H1 (cell line): ENCODE data around the gene BRME1.

Experiments used
- BRCA1 ChIP-seq: IDR thresholded peaks from 2 replicates; pipeline ENCODE4 v1.6.1; 2012; ENCODE audit warnings: low read depth, low read length, improper control_type of control experiment
- CEBPB ChIP-seq: IDR thresholded peaks from 2 replicates; pipeline ENCODE4 v1.6.1; 2012; ENCODE audit warnings: low read depth, low read length
- JUN ChIP-seq: IDR thresholded peaks from 2 replicates; pipeline ENCODE4 v1.6.1; 2011; ENCODE audit warnings: low read depth, mild to moderate bottlenecking, improper control_type of control experiment, low read length
- MAFK ChIP-seq: IDR thresholded peaks from 2 replicates; pipeline ENCODE4 v1.6.1; 2012; ENCODE audit warnings: low read depth, mild to moderate bottlenecking, improper control_type of control experiment, low read length
- POLR2A ChIP-seq, 2 experiments: IDR thresholded peaks; 1 replicate in 1 of 2; 2 replicates in 1 of 2; pipeline ENCODE4 v1.6.1; 2011; ENCODE audit warnings: low read depth in 2 of 2, low read length in 2 of 2, mild to moderate bottlenecking in 2 of 2; ENCODE audit errors: control extremely low read depth in 1 of 2
- POLR2AphosphoS5 ChIP-seq: IDR thresholded peaks from 2 replicates; pipeline ENCODE4 v1.6.1; 2011; ENCODE audit warnings: low read depth, low read length
- RFX5 ChIP-seq: IDR thresholded peaks from 2 replicates; pipeline ENCODE4 v1.6.1; 2011; ENCODE audit warnings: low read depth, low read length, improper control_type of control experiment, borderline replicate concordance
- TBP ChIP-seq: IDR thresholded peaks from 2 replicates; pipeline ENCODE4 v1.6.1; 2011; ENCODE audit warnings: low read depth, low read length, improper control_type of control experiment
- TCF12 ChIP-seq: IDR thresholded peaks from 2 replicates; pipeline ENCODE4 v1.6.1; 2011; ENCODE audit warnings: low read depth, mild to moderate bottlenecking, low read length
- TEAD4 ChIP-seq: IDR thresholded peaks from 2 replicates; pipeline ENCODE4 v1.6.1; 2012; ENCODE audit warnings: low read depth, low read length, inconsistent platforms, mixed read lengths
- USF2 ChIP-seq: IDR thresholded peaks from 2 replicates; pipeline ENCODE4 v1.6.1; 2011; ENCODE audit warnings: low read length, improper control_type of control experiment
- TF ChIP-seq, protein P1 (sequence below), 3 experiments: IDR thresholded peaks; 1 replicate in 2 of 3; 2 replicates in 1 of 3; pipeline versions ENCODE4 v1.5.1 to v1.6.1; 2011; ENCODE audit warnings: low read length in 3 of 3, mild to moderate bottlenecking in 3 of 3, inconsistent platforms in 2 of 3, low read depth in 1 of 3, moderate library complexity in 1 of 3; ENCODE audit not compliant: insufficient read depth in 1 of 3; ENCODE audit errors: control extremely low read depth in 1 of 3
- TF ChIP-seq, protein P2 (sequence below): IDR thresholded peaks from 2 replicates; pipeline ENCODE4 v1.6.1; 2012; ENCODE audit warnings: inconsistent platforms

- TF ChIP-seq POLR2A (IDR thresholded peaks at IDR 0.05; ENCODE audit: control extremely low read depth in 1 of 2, low read depth in 2 of 2, low read length in 2 of 2) (no peak), JUN (no peak), MAFK (no peak), TBP (no peak), TCF12 (no peak), RFX5 (no peak), BRCA1 (no peak), CEBPB (no peak), USF2 (no peak), TEAD4 (no peak), POLR2AphosphoS5 (no peak)
- TF ChIP-seq, protein P1, sequence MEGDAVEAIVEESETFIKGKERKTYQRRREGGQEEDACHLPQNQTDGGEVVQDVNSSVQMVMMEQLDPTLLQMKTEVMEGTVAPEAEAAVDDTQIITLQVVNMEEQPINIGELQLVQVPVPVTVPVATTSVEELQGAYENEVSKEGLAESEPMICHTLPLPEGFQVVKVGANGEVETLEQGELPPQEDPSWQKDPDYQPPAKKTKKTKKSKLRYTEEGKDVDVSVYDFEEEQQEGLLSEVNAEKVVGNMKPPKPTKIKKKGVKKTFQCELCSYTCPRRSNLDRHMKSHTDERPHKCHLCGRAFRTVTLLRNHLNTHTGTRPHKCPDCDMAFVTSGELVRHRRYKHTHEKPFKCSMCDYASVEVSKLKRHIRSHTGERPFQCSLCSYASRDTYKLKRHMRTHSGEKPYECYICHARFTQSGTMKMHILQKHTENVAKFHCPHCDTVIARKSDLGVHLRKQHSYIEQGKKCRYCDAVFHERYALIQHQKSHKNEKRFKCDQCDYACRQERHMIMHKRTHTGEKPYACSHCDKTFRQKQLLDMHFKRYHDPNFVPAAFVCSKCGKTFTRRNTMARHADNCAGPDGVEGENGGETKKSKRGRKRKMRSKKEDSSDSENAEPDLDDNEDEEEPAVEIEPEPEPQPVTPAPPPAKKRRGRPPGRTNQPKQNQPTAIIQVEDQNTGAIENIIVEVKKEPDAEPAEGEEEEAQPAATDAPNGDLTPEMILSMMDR (IDR thresholded peaks at IDR 0.05; ENCODE audit: control extremely low read depth in 1 of 3, insufficient read depth in 1 of 3, low read depth in 1 of 3, low read length in 3 of 3), result no peak
- TF ChIP-seq, protein P2, sequence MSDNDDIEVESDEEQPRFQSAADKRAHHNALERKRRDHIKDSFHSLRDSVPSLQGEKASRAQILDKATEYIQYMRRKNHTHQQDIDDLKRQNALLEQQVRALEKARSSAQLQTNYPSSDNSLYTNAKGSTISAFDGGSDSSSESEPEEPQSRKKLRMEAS, result no peak
These were observed 57.6 kb downstream of the BRME1 start for GRCh38 chr19:13848340-13848677.
